ENCODE measurements around the gene FAM114A1. TPM values are rescaled to one million over a fixed set of nuclear protein-coding genes. Genes with fewer than 3 reads are reported as not detected.

Gene FAM114A1
- total and polyA plus RNA-seq, 2 donors, result 65.8 to 186 TPM

- peak overlapping the region; percentile 90 for H3K27ac ChIP-seq (ENCODE audit: low read depth)
These were observed 704 bp downstream of the FAM114A1 start for GRCh38 chr4:38868059-38868960.

GRCh38 chr4:38869511-38869910, 1.9 kb downstream of the FAM114A1 start:
- no peak for DNase-seq (ENCODE audit: extremely low spot score)
- Histone ChIP-seq H3K4me3 (ENCODE audit: low read depth, low read length) (peak overlapping the region; percentile 78), H3K36me3 (ENCODE audit: insufficient read depth) (no peaks in the 10 kb centered on the region), H3K27ac (ENCODE audit: low read depth) (peak overlapping the region; percentile 66), H3K4me1 (ENCODE audit: insufficient read depth) (no peaks in the 10 kb centered on the region)
- WGBS, result 30% methylated on average over 2 of the region's 2 CpGs

More at GRCh38 chr4:38868059-38868960, 704 bp downstream of the FAM114A1 start:
- H3K36me3 ChIP-seq (ENCODE audit: insufficient read depth), result no peaks in the 10 kb centered on the region
- 11% methylated on average over 30 of the region's 30 CpGs for WGBS
- H3K4me1 ChIP-seq (ENCODE audit: insufficient read depth), result no peaks in the 10 kb centered on the region
- DNase-seq (ENCODE audit: extremely low spot score), result no peak
- peak overlapping the region; percentile 78 for H3K4me3 ChIP-seq (ENCODE audit: low read depth, low read length)

DNA sequence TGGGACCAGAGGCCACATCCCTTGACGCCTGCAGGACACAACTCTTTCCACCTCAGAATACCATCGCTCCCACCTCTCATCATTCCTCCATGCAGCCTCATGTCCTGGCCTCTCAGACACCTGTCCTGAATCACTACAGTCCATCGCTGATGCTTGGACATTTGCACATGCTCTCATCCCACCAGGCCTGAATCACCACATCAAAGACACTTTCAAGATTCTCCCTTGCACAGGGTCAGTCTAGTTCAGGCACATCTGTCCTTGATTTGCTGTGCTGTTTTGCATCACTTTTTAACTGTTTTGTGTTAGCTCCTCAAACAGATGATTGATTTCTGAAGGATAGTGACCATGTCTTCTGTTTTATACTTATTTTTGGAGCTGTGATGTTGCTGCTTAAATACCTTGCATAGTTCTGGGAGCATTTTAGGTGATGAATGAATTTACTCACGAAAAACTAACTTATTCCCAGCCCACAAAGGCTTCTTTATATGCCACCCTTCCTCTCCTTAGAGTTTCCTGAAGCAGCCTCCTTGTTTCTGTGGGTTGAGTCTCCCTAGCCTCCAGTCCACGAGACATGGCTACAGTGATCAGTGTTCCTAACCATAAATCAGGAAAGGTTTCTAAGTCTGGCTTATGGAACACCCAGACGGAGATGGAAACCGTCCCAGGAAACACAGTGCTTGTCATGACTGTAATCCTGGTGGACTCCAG, 2.6 kb downstream of the FAM114A1 start:
- no peak for DNase-seq (ENCODE audit: extremely low spot score)
- H3K36me3 ChIP-seq (ENCODE audit: insufficient read depth), result no peaks in the 10 kb centered on the region
- 45% methylated on average over 7 of the region's 7 CpGs for WGBS
- no peaks in the 10 kb centered on the region for H3K4me1 ChIP-seq (ENCODE audit: insufficient read depth)
- H3K27ac ChIP-seq (ENCODE audit: low read depth), result peak overlapping the region; percentile 66
- H3K4me3 ChIP-seq (ENCODE audit: low read depth, low read length), result no peak overlapping the region

DNA sequence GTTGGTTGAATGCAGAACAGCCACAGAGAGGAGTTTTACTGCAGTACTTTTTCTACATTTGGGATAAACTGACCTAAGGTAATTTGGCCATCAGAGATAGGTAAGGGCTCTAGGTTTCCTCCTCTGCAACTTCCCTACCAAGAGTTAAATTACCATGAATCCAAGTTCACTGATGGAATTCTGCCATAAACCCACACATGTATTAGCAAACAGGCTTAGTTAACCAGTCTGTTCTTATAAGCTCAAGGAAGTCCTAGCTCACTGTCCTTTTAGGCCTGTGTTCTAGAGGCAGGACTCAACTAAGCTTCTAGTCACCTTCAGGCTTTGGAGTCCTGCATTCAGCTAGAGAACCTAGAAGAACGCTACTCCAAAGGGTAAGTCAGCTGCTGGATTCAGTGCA, 4.0 kb downstream of the FAM114A1 start:
- Histone ChIP-seq H3K36me3 (ENCODE audit: insufficient read depth) (no peaks in the 10 kb centered on the region), H3K4me1 (ENCODE audit: insufficient read depth) (peaks cover 2% of the 10 kb centered on the region), H3K4me3 (ENCODE audit: low read depth, low read length) (no peak overlapping the region), H3K27ac (ENCODE audit: low read depth) (peak overlapping the region; percentile 35)
- no peak for DNase-seq (ENCODE audit: extremely low spot score)
- 76% methylated on average over 1 of the region's 1 CpG for WGBS

- H3K4me1 ChIP-seq (ENCODE audit: insufficient read depth), result peaks cover 2% of the 10 kb centered on the region
These were observed 5.0 kb downstream of the FAM114A1 start for GRCh38 chr4:38872620-38873019.

GRCh38 chr4:38873290-38873944, 5.8 kb downstream of the FAM114A1 start:
- WGBS, result 55% methylated on average over 5 of the region's 5 CpGs
- H3K36me3 ChIP-seq (ENCODE audit: insufficient read depth), result no peaks in the 10 kb centered on the region
- DNase-seq (ENCODE audit: extremely low spot score), result no peak
- H3K4me1 ChIP-seq (ENCODE audit: insufficient read depth), result peaks cover 2% of the 10 kb centered on the region
- H3K4me3 ChIP-seq (ENCODE audit: low read depth, low read length), result no peak overlapping the region
- peak overlapping the region; percentile 52 for H3K27ac ChIP-seq (ENCODE audit: low read depth)

More at GRCh38 chr4:38872620-38873019, 5.0 kb downstream of the FAM114A1 start:
- no peak for DNase-seq (ENCODE audit: extremely low spot score)
- H3K36me3 ChIP-seq (ENCODE audit: insufficient read depth), result no peaks in the 10 kb centered on the region
- no peak overlapping the region for H3K27ac ChIP-seq (ENCODE audit: low read depth)
- 23% methylated on average over 5 of the region's 5 CpGs for WGBS
- H3K4me3 ChIP-seq (ENCODE audit: low read depth, low read length), result no peak overlapping the region

DNA sequence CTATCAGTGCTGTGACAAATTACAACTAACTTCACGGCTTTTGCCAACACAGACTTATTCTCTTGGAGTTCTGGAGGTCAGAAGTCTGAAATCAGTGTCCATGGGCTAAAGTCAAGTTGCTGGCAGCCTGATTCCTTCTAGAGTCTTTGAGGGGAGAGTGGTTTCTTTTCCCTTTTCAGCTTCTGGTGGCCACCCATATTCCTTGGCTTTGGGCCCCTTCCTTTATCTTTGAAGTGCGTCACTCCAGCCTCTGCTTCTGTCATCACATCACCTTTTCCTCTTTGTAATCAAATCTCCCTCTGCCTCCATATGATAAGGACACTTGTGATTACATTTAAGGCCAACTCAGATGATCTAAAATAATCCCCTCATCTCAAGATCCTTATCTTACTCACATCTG, 9.0 kb downstream of the FAM114A1 start:
- peaks cover 2% of the 10 kb centered on the region for H3K36me3 ChIP-seq (ENCODE audit: insufficient read depth)
- H3K4me1 ChIP-seq (ENCODE audit: insufficient read depth), result peaks cover 3% of the 10 kb centered on the region
- WGBS, result 94% methylated on average over 2 of the region's 2 CpGs
- H3K4me3 ChIP-seq (ENCODE audit: low read depth, low read length), result no peak overlapping the region
- no peak overlapping the region for H3K27ac ChIP-seq (ENCODE audit: low read depth)
- no peak for DNase-seq (ENCODE audit: extremely low spot score)

GRCh38 chr4:38884254-38884653, 16.6 kb downstream of the FAM114A1 start:
- 98% methylated on average over 4 of the region's 4 CpGs for WGBS
- DNase-seq (ENCODE audit: extremely low spot score), result no peak
- no peak overlapping the region for H3K4me3 ChIP-seq (ENCODE audit: low read depth, low read length)
- no peak overlapping the region for H3K27ac ChIP-seq (ENCODE audit: low read depth)
- H3K4me1 ChIP-seq (ENCODE audit: insufficient read depth), result peaks cover 3% of the 10 kb centered on the region
- H3K36me3 ChIP-seq (ENCODE audit: insufficient read depth), result peaks cover 5% of the 10 kb centered on the region

DNA sequence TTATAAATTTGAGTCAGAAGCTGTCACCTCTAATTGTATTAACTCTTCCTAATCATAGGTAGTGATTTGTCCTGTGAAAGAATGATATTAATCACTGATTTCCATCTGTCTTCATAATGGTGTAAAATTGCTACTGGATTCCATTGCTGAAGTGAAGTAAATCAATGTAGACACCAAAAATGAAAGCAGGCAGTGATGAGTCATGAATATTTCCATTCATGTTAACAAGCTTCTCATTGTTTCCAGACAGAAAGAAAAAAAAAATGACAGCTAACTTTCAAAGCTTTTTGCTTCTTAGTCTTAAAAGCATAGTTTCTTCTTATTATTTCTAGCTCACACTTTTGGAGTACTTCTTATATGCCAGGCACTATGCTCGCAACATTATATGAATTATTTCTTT, 21.5 kb downstream of the FAM114A1 start:
- 91% methylated on average over 1 of the region's 1 CpG for WGBS
- Histone ChIP-seq H3K4me3 (ENCODE audit: low read depth, low read length) (no peak overlapping the region), H3K4me1 (ENCODE audit: insufficient read depth) (peaks cover 2% of the 10 kb centered on the region), H3K27ac (ENCODE audit: low read depth) (no peak overlapping the region), H3K36me3 (ENCODE audit: insufficient read depth) (peaks cover 3% of the 10 kb centered on the region)
- no peak for DNase-seq (ENCODE audit: extremely low spot score)

GRCh38 chr4:38891051-38891983, 23.7 kb downstream of the FAM114A1 start:
- H3K27ac ChIP-seq (ENCODE audit: low read depth), result no peak overlapping the region
- no peak overlapping the region for H3K4me3 ChIP-seq (ENCODE audit: low read depth, low read length)
- H3K4me1 ChIP-seq (ENCODE audit: insufficient read depth), result no peaks in the 10 kb centered on the region
- no peak for DNase-seq (ENCODE audit: extremely low spot score)
- 88% methylated on average over 10 of the region's 10 CpGs for WGBS
- peaks cover 2% of the 10 kb centered on the region for H3K36me3 ChIP-seq (ENCODE audit: insufficient read depth)

GRCh38 chr4:38894322-38894982, 26.8 kb downstream of the FAM114A1 start:
- Histone ChIP-seq H3K4me3 (ENCODE audit: low read depth, low read length) (no peak overlapping the region), H3K4me1 (ENCODE audit: insufficient read depth) (no peaks in the 10 kb centered on the region), H3K36me3 (ENCODE audit: insufficient read depth) (peaks cover 2% of the 10 kb centered on the region), H3K27ac (ENCODE audit: low read depth) (no peak overlapping the region)
- no peak for DNase-seq (ENCODE audit: extremely low spot score)
- WGBS, result 83% methylated on average over 7 of the region's 7 CpGs

DNA sequence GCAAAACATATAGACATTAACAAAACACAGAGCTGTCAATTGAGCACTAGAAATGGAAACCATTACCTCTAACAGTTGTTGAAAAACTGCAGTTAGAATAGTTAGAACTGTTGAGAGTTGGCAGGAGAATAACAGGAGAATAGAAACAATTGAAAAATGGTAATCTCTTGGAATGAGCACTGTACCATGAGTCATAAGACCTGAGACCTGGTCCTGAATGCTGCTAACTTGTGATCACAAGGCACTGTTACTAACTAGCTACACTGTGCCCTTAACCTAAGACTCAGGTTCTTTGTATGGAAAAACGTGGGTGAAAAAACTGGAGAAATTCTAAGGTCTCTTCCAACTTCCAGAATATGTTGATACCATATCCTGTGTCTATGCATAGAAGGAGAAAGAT, 29.3 kb downstream of the FAM114A1 start:
- Histone ChIP-seq H3K27ac (ENCODE audit: low read depth) (no peak overlapping the region), H3K4me3 (ENCODE audit: low read depth, low read length) (no peak overlapping the region), H3K36me3 (ENCODE audit: insufficient read depth) (peaks cover under 1% of the 10 kb centered on the region), H3K4me1 (ENCODE audit: insufficient read depth) (no peaks in the 10 kb centered on the region)
- no peak for DNase-seq (ENCODE audit: extremely low spot score)
- WGBS, result 63% methylated on average over 1 of the region's 1 CpG

Measured in urinary bladder (tissue), 4 donors.